ENCODE measurements around the gene SFXN4.
"Not testable (repeated sequence)": the region's sequence is repeated elsewhere in the genome, so short reads cannot be mapped to it uniquely, and the experiment has no call there.

Gene SFXN4

DNA sequence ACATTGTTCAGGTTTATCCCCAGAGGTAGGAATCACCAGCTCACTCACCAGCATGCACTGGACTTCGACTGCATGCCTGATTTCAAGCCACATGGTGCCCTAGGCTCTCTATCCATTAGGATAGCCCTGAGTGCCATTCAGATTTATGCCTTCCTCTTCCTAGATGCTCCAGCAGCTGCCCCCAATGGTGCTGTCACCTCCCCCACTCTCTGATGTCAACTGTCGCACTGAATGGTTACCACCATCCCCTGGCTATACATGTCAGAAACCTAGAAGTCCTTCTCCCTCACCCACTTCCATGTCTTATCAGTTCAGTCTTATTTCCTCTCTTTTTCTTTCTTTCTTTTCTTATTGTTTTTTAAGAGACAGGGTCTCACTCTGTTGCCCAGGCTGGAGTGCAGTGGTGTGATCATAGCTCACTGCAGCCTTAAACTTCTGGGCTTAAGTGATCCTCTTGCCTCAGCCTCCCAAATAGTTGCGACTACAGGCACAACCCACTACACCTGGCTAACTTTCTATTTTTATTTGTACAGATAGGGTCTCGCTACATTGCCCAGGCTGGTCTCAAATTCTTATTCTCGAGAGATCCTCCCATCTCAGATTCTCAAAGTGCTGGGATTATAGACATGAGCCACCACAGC, 2.9 kb downstream of the SFXN4 start:
- H3K36me3 ChIP-seq (ENCODE audit: control insufficient read depth in 1 of 2, insufficient read depth in 2 of 2, low read length in 2 of 2): peaks cover 27 to 28% of the 10 kb centered on the region in 2 donors
- no peak overlapping the region for H3K27ac ChIP-seq (ENCODE audit: low read length)
- H3K4me3 ChIP-seq (ENCODE audit: low read depth in 1 of 2, low read length in 2 of 2): no peak overlapping the region
- H3K9me3 ChIP-seq (ENCODE audit: control insufficient read depth in 1 of 2, low read length in 2 of 2): no peaks in the 10 kb centered on the region
- H3K4me1 ChIP-seq (ENCODE audit: control insufficient read depth in 1 of 2, insufficient read depth in 2 of 2, low read length in 2 of 2): peaks cover 11 to 18% of the 10 kb centered on the region in 2 donors
- no peaks in the 10 kb centered on the region for H3K27me3 ChIP-seq (ENCODE audit: low read depth, low read length)

DNA sequence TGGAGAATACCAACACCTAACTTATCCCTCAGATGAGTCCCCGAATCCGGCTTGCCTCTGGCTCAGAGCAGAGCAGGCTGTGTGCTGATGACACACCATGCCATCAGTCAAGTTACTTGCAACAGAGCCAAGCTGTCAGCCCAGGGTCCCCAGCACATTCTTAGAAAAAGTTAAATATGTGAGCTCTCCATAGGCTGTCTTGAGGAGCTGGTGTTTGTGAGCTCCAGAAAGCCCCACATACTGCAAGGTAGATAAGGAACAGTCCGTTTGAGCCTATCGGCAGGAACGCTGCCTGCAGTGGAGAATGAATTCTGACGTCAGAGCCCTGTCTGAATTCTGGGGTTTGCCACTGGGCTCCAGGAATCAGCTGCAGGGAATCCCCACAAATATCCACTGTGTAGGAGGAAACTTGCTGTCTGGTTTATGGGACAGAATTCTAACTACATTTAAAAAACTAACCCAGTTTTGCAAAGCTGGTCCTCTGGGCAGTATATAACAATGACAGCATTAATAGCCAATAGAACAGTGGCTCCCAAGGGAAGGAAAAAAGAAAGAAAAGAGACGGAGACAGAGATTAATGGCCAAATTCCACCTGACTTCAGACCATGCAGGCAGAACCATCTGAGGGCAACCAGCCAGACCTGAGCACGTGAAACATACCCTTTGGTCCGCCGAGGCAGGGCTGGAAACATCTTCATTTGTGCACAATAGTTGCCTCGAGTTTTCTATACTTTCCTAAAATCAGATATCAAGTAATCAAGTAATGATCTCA, 3.6 kb downstream of the SFXN4 start:
- no peaks in the 10 kb centered on the region for H3K27me3 ChIP-seq (ENCODE audit: low read depth, low read length)
- no peaks in the 10 kb centered on the region for H3K9me3 ChIP-seq (ENCODE audit: control insufficient read depth in 1 of 2, low read length in 2 of 2)
- H3K4me1 ChIP-seq (ENCODE audit: control insufficient read depth in 1 of 2, insufficient read depth in 2 of 2, low read length in 2 of 2): peaks cover 11 to 18% of the 10 kb centered on the region in 2 donors
- peaks cover 20 to 24% of the 10 kb centered on the region in 2 donors for H3K36me3 ChIP-seq (ENCODE audit: control insufficient read depth in 1 of 2, insufficient read depth in 2 of 2, low read length in 2 of 2)
- no peak overlapping the region for H3K27ac ChIP-seq (ENCODE audit: low read length)
- H3K4me3 ChIP-seq (ENCODE audit: low read depth in 1 of 2, low read length in 2 of 2): no peak overlapping the region

DNA sequence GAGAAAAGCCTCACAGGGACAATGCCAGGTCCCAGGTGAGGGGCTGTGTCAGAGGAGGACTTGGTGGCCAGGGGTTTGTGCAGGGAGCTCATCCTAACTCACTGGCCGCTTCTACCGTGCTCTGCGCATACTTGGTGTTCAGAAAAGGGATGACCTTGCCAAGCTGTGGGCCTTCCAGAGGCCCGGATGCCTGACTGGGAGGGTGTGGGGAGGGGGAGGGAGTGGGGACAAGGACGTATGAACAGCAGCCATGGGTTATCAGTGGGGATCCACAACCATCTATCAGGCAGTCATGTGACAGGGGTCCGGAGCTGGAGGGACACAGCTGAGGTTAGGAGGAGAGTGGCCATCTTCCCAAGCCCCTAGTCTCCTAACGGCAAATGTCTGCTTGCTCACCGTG, 6.2 kb downstream of the SFXN4 start:
- Histone ChIP-seq H3K9me3 (ENCODE audit: control insufficient read depth in 1 of 2, low read length in 2 of 2) (no peaks in the 10 kb centered on the region), H3K4me1 (ENCODE audit: control insufficient read depth in 1 of 2, insufficient read depth in 2 of 2, low read length in 2 of 2) (peaks cover 1 to 3% of the 10 kb centered on the region in 2 donors), H3K27me3 (ENCODE audit: low read depth, low read length) (no peaks in the 10 kb centered on the region), H3K4me3 (ENCODE audit: low read depth in 1 of 2, low read length in 2 of 2) (no peak overlapping the region), H3K27ac (ENCODE audit: low read length) (no peak overlapping the region), H3K36me3 (ENCODE audit: control insufficient read depth in 1 of 2, insufficient read depth in 2 of 2, low read length in 2 of 2) (peaks cover 39 to 42% of the 10 kb centered on the region in 2 donors)

DNA sequence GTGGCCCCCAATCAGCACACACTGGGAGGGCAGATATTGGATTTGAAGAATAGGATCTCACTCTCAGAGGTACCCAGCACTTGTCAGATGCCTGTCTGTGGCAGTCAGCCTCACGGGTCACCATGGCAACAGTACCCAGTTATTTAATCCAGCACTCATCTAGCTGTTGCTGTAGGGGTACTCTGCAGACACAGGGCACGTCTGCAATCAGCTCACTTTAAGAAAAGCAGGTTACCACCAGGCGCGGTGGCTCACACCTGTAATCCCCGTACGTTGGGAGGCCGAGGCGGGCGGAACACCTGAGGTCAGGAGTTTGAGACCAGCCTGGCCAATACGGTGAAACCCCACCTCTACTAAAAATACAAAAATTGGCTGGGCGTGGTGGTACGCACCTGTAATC, 11.9 kb downstream of the SFXN4 start:
- Histone ChIP-seq H3K4me1 (ENCODE audit: control insufficient read depth in 1 of 2, insufficient read depth in 2 of 2, low read length in 2 of 2) (no peaks in the 10 kb centered on the region), H3K36me3 (ENCODE audit: control insufficient read depth in 1 of 2, insufficient read depth in 2 of 2, low read length in 2 of 2) (peaks cover 33 to 63% of the 10 kb centered on the region in 2 donors), H3K27ac (ENCODE audit: low read length) (no peak overlapping the region), H3K4me3 (ENCODE audit: low read depth in 1 of 2, low read length in 2 of 2) (no peak overlapping the region), H3K27me3 (ENCODE audit: low read depth, low read length) (no peaks in the 10 kb centered on the region), H3K9me3 (ENCODE audit: control insufficient read depth in 1 of 2, low read length in 2 of 2) (no peaks in the 10 kb centered on the region)

DNA sequence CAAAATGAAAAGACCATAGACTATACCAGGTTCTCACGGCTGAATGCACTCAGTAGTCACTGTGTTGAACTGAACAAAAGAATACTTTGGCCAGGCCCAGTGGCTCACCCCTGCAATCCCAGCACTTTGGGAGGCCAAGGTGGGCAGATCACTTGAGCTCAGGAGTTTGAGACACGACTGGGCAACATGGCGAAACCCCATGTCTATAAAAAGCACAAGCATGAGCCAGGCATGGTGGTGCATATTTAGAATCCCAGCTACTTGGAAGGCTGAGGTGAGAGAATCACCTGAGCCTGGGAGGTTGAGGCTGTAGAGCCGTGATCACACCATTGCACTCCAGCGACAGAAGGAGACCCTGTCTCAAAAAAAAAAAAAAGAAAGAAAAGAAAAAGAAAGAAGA, 12.5 kb downstream of the SFXN4 start:
- Histone ChIP-seq H3K4me3 (ENCODE audit: low read depth in 1 of 2, low read length in 2 of 2) (no peak overlapping the region), H3K4me1 (ENCODE audit: control insufficient read depth in 1 of 2, insufficient read depth in 2 of 2, low read length in 2 of 2) (no peaks in the 10 kb centered on the region), H3K27ac (ENCODE audit: low read length) (no peak overlapping the region), H3K9me3 (ENCODE audit: control insufficient read depth in 1 of 2, low read length in 2 of 2) (no peaks in the 10 kb centered on the region), H3K27me3 (ENCODE audit: low read depth, low read length) (no peaks in the 10 kb centered on the region), H3K36me3 (ENCODE audit: control insufficient read depth in 1 of 2, insufficient read depth in 2 of 2, low read length in 2 of 2) (peaks cover 33 to 65% of the 10 kb centered on the region in 2 donors)

DNA sequence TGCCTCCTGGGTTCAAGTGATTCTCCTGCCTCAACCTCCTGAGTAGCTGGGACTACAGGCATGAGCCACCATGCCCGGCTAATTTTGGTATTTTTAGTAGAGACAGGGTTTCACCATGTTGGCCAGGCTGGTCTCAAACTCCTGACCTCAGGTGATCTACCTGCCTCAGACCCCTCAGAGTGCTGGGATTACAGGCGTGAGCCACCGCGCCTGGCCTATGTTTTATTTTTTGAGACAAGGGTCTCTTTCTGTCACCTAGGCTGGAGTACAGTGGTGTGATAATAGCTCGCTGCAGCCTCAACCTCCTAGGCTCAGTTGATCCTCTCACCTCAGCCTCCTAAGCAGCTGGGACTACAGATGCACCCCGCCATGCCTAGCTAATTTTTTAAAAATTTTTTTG, 13.9 kb downstream of the SFXN4 start:
- not testable (repeated sequence) for H3K4me3 ChIP-seq (ENCODE audit: low read depth in 1 of 2, low read length in 2 of 2); H3K4me1 ChIP-seq (ENCODE audit: control insufficient read depth in 1 of 2, insufficient read depth in 2 of 2, low read length in 2 of 2); H3K9me3 ChIP-seq (ENCODE audit: control insufficient read depth in 1 of 2, low read length in 2 of 2); H3K27me3 ChIP-seq (ENCODE audit: low read depth, low read length); H3K27ac ChIP-seq (ENCODE audit: low read length)
- H3K36me3 ChIP-seq (ENCODE audit: control insufficient read depth in 1 of 2, insufficient read depth in 2 of 2, low read length in 2 of 2): peaks cover 26 to 64% of the 10 kb centered on the region in 2 donors

DNA sequence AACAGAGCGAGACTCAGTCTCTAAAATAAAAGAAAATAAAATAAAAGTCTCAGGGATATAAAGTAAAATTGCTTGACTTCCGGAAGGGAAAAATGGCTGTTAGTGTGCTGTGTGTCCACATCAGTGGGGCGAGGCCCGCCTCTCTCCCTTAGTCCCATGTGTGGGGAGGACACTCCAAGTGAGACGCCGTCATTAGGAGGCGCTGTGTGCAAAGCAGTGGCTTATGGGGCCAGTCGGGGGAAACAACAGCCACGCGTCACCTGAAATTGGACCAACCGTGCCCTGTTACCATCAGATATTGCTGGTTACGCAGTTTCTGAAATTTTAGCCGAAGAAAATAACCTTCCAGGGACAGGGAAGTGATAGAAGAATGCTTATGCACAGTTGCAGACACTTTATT, 15.8 kb downstream of the SFXN4 start:
- Histone ChIP-seq H3K4me3 (ENCODE audit: low read depth in 1 of 2, low read length in 2 of 2) (no peak overlapping the region), H3K4me1 (ENCODE audit: control insufficient read depth in 1 of 2, insufficient read depth in 2 of 2, low read length in 2 of 2) (no peaks in the 10 kb centered on the region), H3K27me3 (ENCODE audit: low read depth, low read length) (no peaks in the 10 kb centered on the region), H3K36me3 (ENCODE audit: control insufficient read depth in 1 of 2, insufficient read depth in 2 of 2, low read length in 2 of 2) (peaks cover 10 to 64% of the 10 kb centered on the region in 2 donors), H3K9me3 (ENCODE audit: control insufficient read depth in 1 of 2, low read length in 2 of 2) (no peaks in the 10 kb centered on the region), H3K27ac (ENCODE audit: low read length) (no peak overlapping the region)

DNA sequence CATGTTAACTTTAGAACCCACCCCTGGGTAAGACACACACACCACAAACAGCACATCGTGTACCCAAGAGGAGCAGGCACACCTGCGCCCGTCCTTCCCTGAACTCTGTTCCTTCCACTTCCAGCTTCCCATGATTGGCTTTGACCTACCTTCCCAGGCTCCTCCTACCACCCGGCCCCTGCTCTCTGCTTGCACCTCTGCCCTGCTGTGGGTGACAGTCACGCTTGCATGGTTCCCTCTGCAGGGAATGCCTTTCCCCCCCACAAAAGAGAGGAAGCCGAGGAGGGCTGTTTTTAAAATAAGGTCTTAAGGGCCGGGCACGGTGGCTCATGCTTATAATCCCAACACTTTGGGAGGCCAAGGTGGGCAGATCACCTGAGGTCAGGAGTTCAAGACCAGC, 16.4 kb downstream of the SFXN4 start:
- Histone ChIP-seq H3K27ac (ENCODE audit: low read length) (no peak overlapping the region), H3K4me3 (ENCODE audit: low read depth in 1 of 2, low read length in 2 of 2) (no peak overlapping the region), H3K27me3 (ENCODE audit: low read depth, low read length) (no peaks in the 10 kb centered on the region), H3K9me3 (ENCODE audit: control insufficient read depth in 1 of 2, low read length in 2 of 2) (no peaks in the 10 kb centered on the region), H3K36me3 (ENCODE audit: control insufficient read depth in 1 of 2, insufficient read depth in 2 of 2, low read length in 2 of 2) (peaks cover 9 to 58% of the 10 kb centered on the region in 2 donors), H3K4me1 (ENCODE audit: control insufficient read depth in 1 of 2, insufficient read depth in 2 of 2, low read length in 2 of 2) (no peaks in the 10 kb centered on the region)

DNA sequence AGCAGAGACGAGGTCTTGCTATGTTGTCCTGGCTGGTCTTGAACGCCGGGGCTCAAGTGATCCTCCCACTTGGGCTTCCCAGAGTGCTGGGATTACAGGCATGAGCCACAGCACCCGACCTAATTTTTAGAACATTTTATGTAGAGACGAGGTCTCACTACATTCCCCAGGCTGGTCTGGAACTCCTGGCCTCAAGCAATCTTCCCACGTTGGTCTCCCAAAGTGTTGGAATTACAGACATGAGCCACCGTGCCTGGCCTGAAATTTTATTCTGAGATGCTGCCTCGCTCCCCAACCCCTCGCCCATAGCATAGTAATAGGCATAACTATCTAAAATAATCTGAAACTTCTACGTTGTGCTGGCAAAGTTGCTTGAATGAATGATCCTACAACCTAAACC, 21.9 kb downstream of the SFXN4 start:
- Histone ChIP-seq H3K27me3 (ENCODE audit: low read depth, low read length) (no peaks in the 10 kb centered on the region), H3K4me3 (ENCODE audit: low read depth in 1 of 2, low read length in 2 of 2) (no peak overlapping the region), H3K27ac (ENCODE audit: low read length) (no peak overlapping the region), H3K36me3 (ENCODE audit: control insufficient read depth in 1 of 2, insufficient read depth in 2 of 2, low read length in 2 of 2) (peaks cover 0 to 47% of the 10 kb centered on the region in 2 donors), H3K9me3 (ENCODE audit: control insufficient read depth in 1 of 2, low read length in 2 of 2) (no peaks in the 10 kb centered on the region), H3K4me1 (ENCODE audit: control insufficient read depth in 1 of 2, insufficient read depth in 2 of 2, low read length in 2 of 2) (no peaks in the 10 kb centered on the region)

DNA sequence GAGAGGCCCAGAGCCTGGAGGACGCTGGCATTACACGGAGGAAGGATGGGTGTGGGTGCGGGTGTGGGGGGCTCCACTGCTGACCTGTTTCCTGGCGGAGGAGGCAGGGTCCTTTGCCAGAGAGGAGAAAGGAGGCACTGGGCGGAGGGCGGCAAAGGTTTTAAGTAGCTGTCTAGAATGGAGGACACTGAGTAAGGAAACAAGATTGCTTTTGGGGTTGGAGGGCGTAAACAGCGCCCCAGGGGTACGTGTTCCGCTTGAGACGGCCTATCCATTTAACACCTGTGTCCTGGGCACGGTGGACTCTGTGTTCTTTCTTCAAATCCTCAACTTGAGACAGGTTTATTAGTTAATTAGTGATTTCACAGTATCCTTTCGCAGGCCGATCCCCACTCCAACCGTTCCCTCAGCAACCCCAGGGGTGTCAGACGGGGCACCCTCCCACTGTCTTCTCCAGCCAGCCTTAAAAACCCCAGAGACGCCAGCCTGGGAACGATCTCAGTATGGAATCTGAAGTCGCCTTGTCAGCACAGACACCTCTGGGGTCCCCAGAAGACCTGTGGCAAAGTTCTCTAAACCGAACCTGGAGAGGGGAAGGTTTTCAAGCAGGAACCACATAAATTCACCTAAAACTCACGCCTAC, 24.8 kb downstream of the SFXN4 start:
- H3K36me3 ChIP-seq (ENCODE audit: control insufficient read depth in 1 of 2, insufficient read depth in 2 of 2, low read length in 2 of 2): peaks cover 0 to 28% of the 10 kb centered on the region in 2 donors
- no peaks in the 10 kb centered on the region for H3K4me1 ChIP-seq (ENCODE audit: control insufficient read depth in 1 of 2, insufficient read depth in 2 of 2, low read length in 2 of 2)
- H3K27me3 ChIP-seq (ENCODE audit: low read depth, low read length): no peaks in the 10 kb centered on the region
- no peak overlapping the region for H3K4me3 ChIP-seq (ENCODE audit: low read depth in 1 of 2, low read length in 2 of 2)
- no peaks in the 10 kb centered on the region for H3K9me3 ChIP-seq (ENCODE audit: control insufficient read depth in 1 of 2, low read length in 2 of 2)
- no peak overlapping the region for H3K27ac ChIP-seq (ENCODE audit: low read length)

DNA sequence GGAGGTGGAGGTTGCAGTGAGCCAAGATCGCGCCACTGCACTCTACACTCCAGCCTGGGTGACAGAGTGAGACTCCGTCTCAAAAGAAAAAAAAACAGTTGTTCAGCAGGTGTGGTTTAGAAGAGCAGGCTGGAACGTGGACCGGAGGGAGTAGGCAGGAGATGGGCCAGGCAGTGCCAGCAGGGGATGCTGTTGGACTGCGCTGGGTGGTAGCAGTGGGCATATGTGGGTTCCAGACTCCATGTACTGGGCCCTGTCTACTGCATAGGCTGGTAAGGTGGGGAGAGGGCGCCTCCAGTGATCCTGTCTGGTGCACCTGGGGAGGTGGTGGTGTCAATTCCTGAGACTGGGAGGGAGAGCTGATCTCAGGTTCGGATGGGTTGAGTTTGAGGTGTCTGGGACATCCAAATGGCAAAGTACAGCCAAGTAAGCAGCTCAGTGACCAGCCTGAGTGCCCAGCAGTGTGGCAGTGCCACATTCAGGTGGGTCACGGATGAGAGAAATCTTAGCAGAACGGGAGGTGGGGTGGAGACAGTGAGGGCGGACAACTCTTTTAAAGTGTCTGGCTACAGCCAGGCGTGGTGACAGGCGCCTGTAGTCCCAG, 25.9 kb downstream of the SFXN4 start:
- Histone ChIP-seq H3K36me3 (ENCODE audit: control insufficient read depth in 1 of 2, insufficient read depth in 2 of 2, low read length in 2 of 2) (peaks cover 0 to 25% of the 10 kb centered on the region in 2 donors), H3K27me3 (ENCODE audit: low read depth, low read length) (no peaks in the 10 kb centered on the region), H3K27ac (ENCODE audit: low read length) (no peak overlapping the region), H3K9me3 (ENCODE audit: control insufficient read depth in 1 of 2, low read length in 2 of 2) (no peaks in the 10 kb centered on the region), H3K4me3 (ENCODE audit: low read depth in 1 of 2, low read length in 2 of 2) (no peak overlapping the region), H3K4me1 (ENCODE audit: control insufficient read depth in 1 of 2, insufficient read depth in 2 of 2, low read length in 2 of 2) (no peaks in the 10 kb centered on the region)

Measured in muscle layer of duodenum (tissue), 2 donors.